Measurements from ENCODE around the gene VSTM2B.
"Not testable (repeated sequence)": the region's sequence is repeated elsewhere in the genome, so short reads cannot be mapped to it uniquely, and the experiment has no call there.

Gene VSTM2B

GRCh38 chr19:29547981-29548380 lies 22.2 kb downstream of the VSTM2B start:
- peak; percentile 45 for DNase-seq

GRCh38 chr19:29548483-29549085 lies 22.8 kb downstream of the VSTM2B start:
- DNase-seq: peak; percentile 33

- peak; percentile 42 for DNase-seq
Observed at GRCh38 chr19:29549105-29550070, 23.6 kb downstream of the VSTM2B start.

GRCh38 chr19:29550896-29551295 lies 25.1 kb downstream of the VSTM2B start:
- peak; percentile 28 for DNase-seq

- peak; percentile 22 for DNase-seq
Observed at GRCh38 chr19:29551774-29552173, 26.0 kb downstream of the VSTM2B start.

GRCh38 chr19:29552454-29553280 lies 26.9 kb downstream of the VSTM2B start:
- peak; percentile 39 for DNase-seq

GRCh38 chr19:29554149-29554548 lies 28.4 kb downstream of the VSTM2B start:
- DNase-seq: no peak

- DNase-seq: not testable (repeated sequence)
Observed at GRCh38 chr19:29559110-29559509, 33.3 kb downstream of the VSTM2B start.

GRCh38 chr19:29559743-29560142 lies 33.9 kb downstream of the VSTM2B start:
- no peak for DNase-seq

GRCh38 chr19:29560313-29561075 lies 34.7 kb downstream of the VSTM2B start:
- DNase-seq: no peak

GRCh38 chr19:29561601-29562000 lies 35.8 kb downstream of the VSTM2B start:
- no peak for DNase-seq

GRCh38 chr19:29562299-29563297 lies 36.8 kb downstream of the VSTM2B start:
- no peak for DNase-seq

GRCh38 chr19:29563486-29564101 lies 37.8 kb downstream of the VSTM2B start:
- DNase-seq: no peak

- no peak for DNase-seq
Observed at GRCh38 chr19:29564574-29565005, 38.8 kb downstream of the VSTM2B start.

GRCh38 chr19:29565171-29565570 lies 39.4 kb downstream of the VSTM2B start:
- no peak for DNase-seq

GRCh38 chr19:29566496-29567054 lies 40.8 kb downstream of the VSTM2B start:
- no peak for DNase-seq

- DNase-seq: no peak
Observed at GRCh38 chr19:29567366-29567915, 41.6 kb downstream of the VSTM2B start.

GRCh38 chr19:29568036-29569025 lies 42.5 kb downstream of the VSTM2B start:
- no peak for DNase-seq

Data from activated effector memory CD4-positive, alpha-beta T cell treated with anti-CD3 and anti-CD28 coated beads, Interleukin-2, amount 50 U/mL, for 16 hours (primary cell).